Osteocyte (in vitro differentiated cells): ENCODE data around the gene RFX6. TPM values are rescaled to one million over a fixed set of nuclear protein-coding genes. Genes with fewer than 3 reads are reported as not detected.

Experiments used
- DNase-seq: peaks from one replicate; pipeline ENCODE4 v3.0.0; 2021; ENCODE audit warnings: mixed read lengths; ENCODE audit not compliant: unreplicated experiment; ENCODE audit errors: extremely low spot score
- H3K27ac Mint-ChIP-seq: one replicate; pipeline ENCODE4 v1.8.0; 2021; ENCODE audit warnings: mild to moderate bottlenecking, mixed read lengths; ENCODE audit not compliant: unreplicated experiment
- H3K27me3 Mint-ChIP-seq: one replicate; pipeline ENCODE4 v1.8.0; 2021; ENCODE audit warnings: mixed read lengths; ENCODE audit not compliant: unreplicated experiment
- H3K36me3 Mint-ChIP-seq: one replicate; pipeline ENCODE4 v1.8.0; 2021; ENCODE audit warnings: mixed read lengths; ENCODE audit not compliant: unreplicated experiment
- H3K4me1 Mint-ChIP-seq: one replicate; pipeline ENCODE4 v1.8.0; 2021; ENCODE audit warnings: mixed read lengths; ENCODE audit not compliant: unreplicated experiment
- H3K4me3 Mint-ChIP-seq: one replicate; pipeline ENCODE4 v1.8.0; 2021; ENCODE audit warnings: mild to moderate bottlenecking, moderate library complexity, mixed read lengths; ENCODE audit not compliant: unreplicated experiment
- H3K9me3 Mint-ChIP-seq: one replicate; pipeline ENCODE4 v1.8.0; 2021; ENCODE audit warnings: mixed read lengths; ENCODE audit not compliant: unreplicated experiment
- CTCF ChIP-seq: fragments of 200-600 bp; sonication (generic); IDR thresholded peaks from 2 replicates; pipeline ENCODE4 v1.5.0; 2021; ENCODE audit warnings: antibody characterized with exemption, mild to moderate bottlenecking, moderate library complexity
- total RNA-seq: library from RNA; stranded (reverse); gene quantifications from 2 replicates; pipeline ENCODE4 v1.2.1, GENCODE V29; 2021

Gene RFX6
- total RNA-seq, 1 donor from 2014 or later: not detected

DNA sequence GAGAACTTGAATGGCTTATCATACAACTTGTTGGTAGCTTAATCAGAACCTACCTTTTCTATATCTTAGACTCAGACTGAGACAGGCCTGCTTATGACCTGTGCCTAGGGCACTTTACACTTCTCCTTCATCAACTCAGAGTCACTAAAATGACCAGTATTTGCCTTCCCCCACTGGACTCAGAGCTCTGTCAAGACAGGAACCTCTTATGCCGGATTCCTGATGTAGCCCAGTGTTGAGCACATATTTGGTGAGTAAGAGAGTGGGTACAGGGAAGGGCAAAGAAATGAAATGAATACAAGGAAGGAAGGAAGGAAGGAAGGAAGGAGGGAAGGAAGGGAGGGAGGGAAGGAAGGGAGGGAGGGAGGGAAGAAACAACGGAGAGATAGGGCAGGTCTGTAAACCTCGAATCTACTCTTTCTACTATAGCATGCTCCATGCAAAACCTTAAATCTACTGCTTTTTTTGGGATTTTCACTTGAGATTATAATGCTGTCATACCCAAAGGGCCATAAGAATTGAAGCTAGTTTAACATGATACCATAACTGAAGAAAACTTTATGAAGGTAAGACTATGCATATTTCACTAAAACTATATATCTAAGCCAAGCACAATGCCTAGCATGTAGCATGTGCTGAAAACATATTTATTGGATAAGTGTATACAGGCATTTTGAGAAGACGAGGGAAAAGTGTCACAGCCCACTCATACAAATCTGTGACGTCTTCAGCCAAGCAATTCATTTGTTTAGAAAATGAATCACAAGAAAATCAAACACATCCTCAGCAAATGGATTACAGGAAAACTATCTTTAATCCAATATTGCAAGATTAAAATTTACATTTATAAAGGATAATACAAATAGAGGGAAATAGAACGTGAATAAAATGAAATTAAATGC is 89.9 kb downstream of the RFX6 start:
- DNase-seq: no peak
- TF ChIP-seq CTCF: no peak
- peaks cover 22% of the 10 kb centered on the region for H3K27me3 Mint-ChIP-seq
- no peak overlapping the region for H3K27ac Mint-ChIP-seq
- H3K4me1 Mint-ChIP-seq: no peaks in the 10 kb centered on the region
- H3K4me3 Mint-ChIP-seq: no peak overlapping the region
- H3K36me3 Mint-ChIP-seq: no peaks in the 10 kb centered on the region
- no peaks in the 10 kb centered on the region for H3K9me3 Mint-ChIP-seq

- H3K4me3 Mint-ChIP-seq: no peak overlapping the region
- peaks cover 22% of the 10 kb centered on the region for H3K27me3 Mint-ChIP-seq
- no peaks in the 10 kb centered on the region for H3K36me3 Mint-ChIP-seq
- peak; percentile 71 for TF ChIP-seq CTCF
- DNase-seq: no peak
- no peaks in the 10 kb centered on the region for H3K9me3 Mint-ChIP-seq
- no peaks in the 10 kb centered on the region for H3K4me1 Mint-ChIP-seq
- no peak overlapping the region for H3K27ac Mint-ChIP-seq
Measured at GRCh38 chr6:116969211-116969863, 92.3 kb downstream of the RFX6 start.

GRCh38 chr6:116971959-116972358 is 94.9 kb downstream of the RFX6 start:
- Mint-ChIP-seq H3K27me3 (peaks cover 22% of the 10 kb centered on the region), H3K9me3 (no peaks in the 10 kb centered on the region), H3K36me3 (no peaks in the 10 kb centered on the region), H3K4me1 (no peaks in the 10 kb centered on the region), H3K4me3 (no peak overlapping the region), H3K27ac (no peak overlapping the region)
- DNase-seq: no peak
- peak; percentile 71 for TF ChIP-seq CTCF

GRCh38 chr6:116973976-116974375 is 96.9 kb downstream of the RFX6 start:
- H3K4me1 Mint-ChIP-seq: no peaks in the 10 kb centered on the region
- DNase-seq: no peak
- H3K9me3 Mint-ChIP-seq: no peaks in the 10 kb centered on the region
- no peak overlapping the region for H3K27ac Mint-ChIP-seq
- no peak overlapping the region for H3K4me3 Mint-ChIP-seq
- H3K36me3 Mint-ChIP-seq: no peaks in the 10 kb centered on the region
- TF ChIP-seq CTCF: no peak
- H3K27me3 Mint-ChIP-seq: peaks cover 19% of the 10 kb centered on the region
